HCT116 (cell line): ENCODE measurements around the gene CDYL. TPM values are rescaled to one million over a fixed set of nuclear protein-coding genes. Genes with fewer than 3 reads are reported as not detected.
A peak's percentile ranks its signal among the peaks of the same experiment; 100 is the strongest.

Source experiments
- ATAC-seq: fragments of 200-7000 bp; cut with Tn5 transposase; 2 replicates; pipeline ENCODE4 v1.9.1; 2020; ENCODE audit warnings: mild to moderate bottlenecking, moderate library complexity
- BruUV-seq: library from RNA; stranded (reverse); fragments of 400-500 nt; replicated peaks from 2 replicates; lab custom pipeline; 2021; lab: Mats Ljungman, UMichigan
- CTCF ChIA-PET: fragments of 300-600 bp; sonication (Branson Sonifier 250); formaldehyde crosslinking; loops from one replicate; lab custom pipeline; 2021; ENCODE audit warnings: antibody characterized with exemption; lab: Charles Lee
- POLR2A ChIA-PET: fragments of 300-600, 350-600 bp; sonication (Branson Sonifier 250); formaldehyde crosslinking; loops from one replicate; lab custom pipeline; 2021; ENCODE audit warnings: antibody characterized with exemption; lab: Charles Lee
- RAD21 ChIA-PET, 2 experiments: fragments of 300-600 bp; sonication (Branson Sonifier 250); formaldehyde crosslinking; loops; one replicate each; lab custom pipeline; 2023; ENCODE audit warnings: low total read pairs in 2 of 2; ENCODE audit not compliant: uncharacterized antibody in 2 of 2, unreplicated experiment in 2 of 2, low non-redundant PET in 1 of 2; lab: Charles Lee
- DNase-seq: peaks from one replicate; pipeline ENCODE4 v3.0.0-alpha.2; 2010; ENCODE audit warnings: low read depth, low spot score
- H2AFZ ChIP-seq: fragments of 200-600 bp; shearing (Covaris generic), sonication (generic); 2 replicates; pipeline ENCODE4 v1.6.1; 2017; ENCODE audit warnings: low read depth, mixed run types, mixed read lengths, antibody characterized with exemption, low read length; ENCODE audit not compliant: poor library complexity, severe bottlenecking
- H3K27ac ChIP-seq: 2 replicates; pipeline ENCODE4 v1.5.1; 2012; ENCODE audit warnings: low read depth, low read length
- H3K27me3 ChIP-seq: fragments of 200-600 bp; sonication (generic); 2 replicates; pipeline ENCODE4 v1.6.1; 2016; ENCODE audit warnings: mixed run types, low read length, mixed read lengths; ENCODE audit not compliant: insufficient read depth
- H3K36me3 ChIP-seq, 2 experiments: fragments of 200-500 bp in 1 of 2; fragments of 200-600 bp in 1 of 2; sonication (Bioruptor generic) in 1 of 2; sonication (generic) in 1 of 2; 2 replicates each; pipeline versions ENCODE4 v1.5.1 to v1.6.1; 2014 to 2016; ENCODE audit warnings: low read length in 2 of 2, inconsistent platforms in 1 of 2, mixed read lengths in 1 of 2, mixed run types in 1 of 2; ENCODE audit not compliant: insufficient read depth in 2 of 2, control insufficient read depth in 1 of 2
- H3K4me1 ChIP-seq, 2 experiments: fragments of 200-600 bp in 1 of 2; sonication (generic) in 1 of 2; 2 replicates each; pipeline versions ENCODE4 v1.5.1 to v1.6.1; 2012 to 2017; ENCODE audit warnings: low read length in 2 of 2, inconsistent platforms in 1 of 2, mild to moderate bottlenecking in 1 of 2, mixed read lengths in 1 of 2, mixed run types in 1 of 2, moderate library complexity in 1 of 2; ENCODE audit not compliant: insufficient read depth in 2 of 2, control insufficient read depth in 1 of 2
- H3K4me2 ChIP-seq: fragments of 200-600 bp; sonication (generic); 2 replicates; pipeline ENCODE4 v1.6.1; 2017; ENCODE audit warnings: mixed run types, low read length, mixed read lengths
- H3K4me3 ChIP-seq, 2 experiments: fragments of 200-600 bp in 1 of 2; sonication (generic) in 1 of 2; replicated peaks in 1 of 2; 2 replicates each; pipeline ENCODE4 v1.5.1; 2011 to 2016; ENCODE audit warnings: low read length in 2 of 2, control low read depth in 1 of 2, low read depth in 1 of 2, mild to moderate bottlenecking in 1 of 2, mixed read lengths in 1 of 2, mixed run types in 1 of 2
- H3K79me2 ChIP-seq: fragments of 200-600 bp; sonication (generic); 2 replicates; pipeline ENCODE4 v1.6.1; 2017; ENCODE audit warnings: mild to moderate bottlenecking, mixed run types, low read length, moderate library complexity, mixed read lengths; ENCODE audit not compliant: insufficient read depth
- H3K9ac ChIP-seq: fragments of 200-600 bp; sonication (generic); 2 replicates; pipeline ENCODE4 v1.6.1; 2016; ENCODE audit warnings: low read length, mixed read lengths
- H3K9me2 ChIP-seq: fragments of 200-600 bp; sonication (generic), shearing (Covaris generic); 2 replicates; pipeline ENCODE4 v1.6.1; 2017; ENCODE audit warnings: mixed run types, mild to moderate bottlenecking, moderate library complexity; ENCODE audit not compliant: insufficient read depth
- H3K9me3 ChIP-seq, 2 experiments: fragments of 200-500 bp in 1 of 2; fragments of 200-600 bp in 1 of 2; sonication (Bioruptor generic) in 1 of 2; sonication (generic) in 1 of 2; 2 replicates each; pipeline ENCODE4 v1.6.1; 2014 to 2017; ENCODE audit warnings: low read length in 2 of 2, mixed read lengths in 2 of 2, inconsistent platforms in 1 of 2, low read depth in 1 of 2, mild to moderate bottlenecking in 1 of 2, mixed run types in 1 of 2, moderate library complexity in 1 of 2; ENCODE audit not compliant: control insufficient read depth in 1 of 2, insufficient read depth in 1 of 2
- H4K20me1 ChIP-seq: fragments of 200-600 bp; sonication (generic), shearing (Covaris generic); 2 replicates; pipeline ENCODE4 v1.6.1; 2017; ENCODE audit warnings: mixed run types, mild to moderate bottlenecking, moderate library complexity; ENCODE audit not compliant: insufficient read depth
- ELF1 ChIP-seq: IDR thresholded peaks from 2 replicates; pipeline ENCODE4 v1.6.1; 2012; ENCODE audit warnings: low read depth, borderline replicate concordance
- EZH2 ChIP-seq: fragments of 200-600 bp; sonication (generic); IDR thresholded peaks from 2 replicates; pipeline ENCODE4 v1.6.1; 2017; ENCODE audit warnings: antibody characterized with exemption, mixed run types
- MAX ChIP-seq: IDR thresholded peaks from 2 replicates; pipeline ENCODE4 v1.6.1; 2012
- POLR2AphosphoS5 ChIP-seq: IDR thresholded peaks from 2 replicates; pipeline ENCODE4 v1.6.1; 2011; ENCODE audit warnings: mild to moderate bottlenecking, low read depth, low read length, moderate library complexity
- RAD21 ChIP-seq: IDR thresholded peaks from 2 replicates; pipeline ENCODE4 v1.6.1; 2012; ENCODE audit warnings: low read depth, mild to moderate bottlenecking
- REST ChIP-seq: IDR thresholded peaks from 2 replicates; pipeline ENCODE4 v1.6.1; 2012; ENCODE audit warnings: low read depth
- SP1 ChIP-seq: IDR thresholded peaks from 2 replicates; pipeline ENCODE4 v1.6.1; 2012; ENCODE audit warnings: low read depth
- TCF7L2 ChIP-seq: IDR thresholded peaks from 2 replicates; pipeline ENCODE4 v1.7.0; 2011; ENCODE audit warnings: borderline replicate concordance, inconsistent platforms; ENCODE audit not compliant: insufficient read depth, insufficient read length; ENCODE audit errors: extremely low read depth
- YY1 ChIP-seq: IDR thresholded peaks from 2 replicates; pipeline ENCODE4 v1.6.1; 2011; ENCODE audit warnings: low read length, low read depth, moderate library complexity, mild to moderate bottlenecking; ENCODE audit not compliant: insufficient replicate concordance; ENCODE audit errors: extremely low read depth
- ZFX ChIP-seq: fragments of 450-650 bp; IDR thresholded peaks from 2 replicates; pipeline ENCODE4 v1.6.1; 2017
- intact Hi-C: fragments of 100-400 bp; cut with micrococcal nuclease; formaldehyde crosslinking; loops from 2 replicates; pipeline ENCODE4 v1.10.0; 2022
- total RNA-seq: library from RNA; stranded (reverse); gene quantifications from one replicate; pipeline ENCODE4 v1.2.1, GENCODE V29; 2021; ENCODE audit not compliant: unreplicated experiment

CDYL gene
- total RNA-seq, 1 experiment from 2014 or later = 42.6 TPM

GRCh38 chr6:4727671-4728435 is 48.4 kb upstream of the CDYL start:
- H3K36me3 ChIP-seq = no peaks in the 10 kb centered on the region
- peak overlapping the region; percentile 26 for H2AFZ ChIP-seq
- POLR2A ChIA-PET = no interaction called here
- ATAC-seq = peak; percentile 63
- no peaks in the 10 kb centered on the region for H4K20me1 ChIP-seq
- no peaks in the 10 kb centered on the region for H3K79me2 ChIP-seq
- no peaks in the 10 kb centered on the region for H3K9me3 ChIP-seq
- 0 out of 2 replicates have a peak overlapping the region, but pooled peaks have one; percentile 2 for H3K4me2 ChIP-seq
- CTCF ChIA-PET = no interaction called here
- H3K27ac ChIP-seq = no peak overlapping the region
- no peak overlapping the region for H3K9ac ChIP-seq
- H3K9me2 ChIP-seq = no peaks in the 10 kb centered on the region
- H3K27me3 ChIP-seq = no peaks in the 10 kb centered on the region
- RAD21 ChIA-PET = no interaction called here
- no peak overlapping the region for H3K4me3 ChIP-seq
- peak; percentile 27; the same call in 1 of the 2 replicates for TF ChIP-seq RAD21
- TF ChIP-seq ELF1 = no peak
- intact Hi-C loops = no loop called here
- no TSS peak for BruUV-seq
- peaks cover 0 to 6% of the 10 kb centered on the region in 2 experiments; a peak in 2 of 4 replicates for H3K4me1 ChIP-seq
- DNase-seq = no peak

GRCh38 chr6:4728436-4728769 is 47.8 kb upstream of the CDYL start:
- POLR2A ChIA-PET = no interaction called here
- peaks cover 0 to 11% of the 10 kb centered on the region in 2 experiments; a peak in 2 of 4 replicates for H3K4me1 ChIP-seq
- no peaks in the 10 kb centered on the region for H3K9me3 ChIP-seq
- CTCF ChIA-PET = no interaction called here
- H4K20me1 ChIP-seq = no peaks in the 10 kb centered on the region
- intact Hi-C loops = no loop called here
- H2AFZ ChIP-seq = no peak overlapping the region
- TF ChIP-seq YY1 (no peak), EZH2 (no peak), REST (no peak), SP1 (no peak), MAX (no peak), TCF7L2 (no peak), ZFX (no peak), POLR2AphosphoS5 (no peak)
- H3K79me2 ChIP-seq = no peaks in the 10 kb centered on the region
- H3K27ac ChIP-seq = no peak overlapping the region
- no peak for ATAC-seq
- DNase-seq = no peak
- no peaks in the 10 kb centered on the region for H3K36me3 ChIP-seq
- RAD21 ChIA-PET = no interaction called here
- H3K27me3 ChIP-seq = no peaks in the 10 kb centered on the region
- BruUV-seq = no TSS peak
- H3K9ac ChIP-seq = no peak overlapping the region
- H3K4me3 ChIP-seq = no peak overlapping the region
- no peak overlapping the region for H3K4me2 ChIP-seq
- no peaks in the 10 kb centered on the region for H3K9me2 ChIP-seq
